Stimulated activated CD8-positive, alpha-beta memory T cell treated with anti-CD3 and anti-CD28 coated beads, Interleukin-15, amount 100 ng/mL, for 48 hours (primary cell): ENCODE measurements around the gene C22orf15.

Source experiments
- DNase-seq, 2 donors: peaks; one replicate each; pipeline ENCODE4 v3.0.0-alpha.2; 2020; ENCODE audit warnings: low read depth in 2 of 2

C22orf15 gene

GRCh38 chr22:23787600-23787896 lies 24.8 kb downstream of the C22orf15 start:
- no peak for DNase-seq

DNA sequence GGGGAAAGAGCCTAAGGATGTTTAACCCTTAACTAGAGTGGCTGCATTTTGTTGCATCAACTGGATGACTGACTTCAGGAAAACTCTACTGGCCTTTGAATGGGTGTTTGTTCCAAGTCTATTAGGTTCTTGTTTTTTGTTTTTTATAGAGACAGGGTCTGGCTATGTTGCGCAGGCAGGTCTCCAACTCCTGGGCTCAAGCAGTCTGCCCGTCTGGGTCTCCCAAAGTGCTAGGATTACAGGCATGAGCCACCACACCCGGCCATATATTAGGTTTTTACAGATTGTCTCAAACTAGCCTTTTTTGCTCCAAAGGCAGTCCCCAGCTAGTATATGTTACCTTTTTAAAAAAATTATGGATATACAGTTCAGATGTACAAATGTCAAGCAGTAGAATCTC lies 25.1 kb downstream of the C22orf15 start:
- DNase-seq, result no peak

- DNase-seq, result no peak
These were observed 26.3 kb downstream of the C22orf15 start for GRCh38 chr22:23789121-23789520.

- DNase-seq, result no peak
These were observed 26.8 kb downstream of the C22orf15 start for GRCh38 chr22:23789638-23790037.

DNA sequence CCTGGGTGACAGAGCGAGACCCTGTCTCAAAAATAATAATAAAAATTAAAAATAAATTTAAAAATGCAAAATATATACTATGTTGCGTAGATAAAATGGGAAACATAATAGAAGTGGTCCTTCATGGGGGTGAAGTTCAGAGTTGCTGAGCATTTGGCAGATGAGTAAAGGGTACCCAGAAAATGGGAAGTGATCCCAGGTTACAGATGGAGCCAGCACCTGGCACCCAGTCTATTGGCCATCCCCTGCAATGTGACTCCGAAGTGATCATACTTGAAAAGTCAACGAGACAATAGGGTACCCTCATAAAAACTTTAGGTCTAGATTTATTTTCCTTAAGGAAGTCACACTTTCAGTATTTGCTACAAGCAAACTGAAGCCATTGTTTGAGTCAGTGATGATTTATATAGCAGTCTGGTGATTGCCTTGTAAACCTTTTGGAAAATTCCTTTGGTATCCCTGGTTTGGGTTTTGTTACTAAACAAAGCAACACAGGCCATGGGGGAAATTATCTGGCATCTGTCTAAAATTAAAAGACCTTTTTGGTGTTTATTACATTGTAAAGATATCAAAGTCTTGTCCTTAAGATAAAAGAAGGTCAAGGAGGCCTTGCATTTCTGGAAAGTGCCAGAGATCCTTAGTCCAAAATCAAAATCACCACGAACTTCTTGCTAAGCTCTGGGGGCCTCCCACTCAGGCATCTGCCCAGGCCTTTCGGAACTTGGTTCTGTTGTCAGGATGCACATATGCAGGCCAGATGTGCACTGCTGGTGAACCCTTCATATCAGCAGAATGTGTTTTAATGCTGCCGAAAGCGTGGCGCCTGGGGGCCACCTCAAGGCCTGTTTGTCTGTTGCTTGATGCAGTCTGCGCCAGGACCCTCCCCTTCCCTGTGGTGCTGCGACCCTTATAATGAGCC lies 28.3 kb downstream of the C22orf15 start:
- no peak for DNase-seq

DNA sequence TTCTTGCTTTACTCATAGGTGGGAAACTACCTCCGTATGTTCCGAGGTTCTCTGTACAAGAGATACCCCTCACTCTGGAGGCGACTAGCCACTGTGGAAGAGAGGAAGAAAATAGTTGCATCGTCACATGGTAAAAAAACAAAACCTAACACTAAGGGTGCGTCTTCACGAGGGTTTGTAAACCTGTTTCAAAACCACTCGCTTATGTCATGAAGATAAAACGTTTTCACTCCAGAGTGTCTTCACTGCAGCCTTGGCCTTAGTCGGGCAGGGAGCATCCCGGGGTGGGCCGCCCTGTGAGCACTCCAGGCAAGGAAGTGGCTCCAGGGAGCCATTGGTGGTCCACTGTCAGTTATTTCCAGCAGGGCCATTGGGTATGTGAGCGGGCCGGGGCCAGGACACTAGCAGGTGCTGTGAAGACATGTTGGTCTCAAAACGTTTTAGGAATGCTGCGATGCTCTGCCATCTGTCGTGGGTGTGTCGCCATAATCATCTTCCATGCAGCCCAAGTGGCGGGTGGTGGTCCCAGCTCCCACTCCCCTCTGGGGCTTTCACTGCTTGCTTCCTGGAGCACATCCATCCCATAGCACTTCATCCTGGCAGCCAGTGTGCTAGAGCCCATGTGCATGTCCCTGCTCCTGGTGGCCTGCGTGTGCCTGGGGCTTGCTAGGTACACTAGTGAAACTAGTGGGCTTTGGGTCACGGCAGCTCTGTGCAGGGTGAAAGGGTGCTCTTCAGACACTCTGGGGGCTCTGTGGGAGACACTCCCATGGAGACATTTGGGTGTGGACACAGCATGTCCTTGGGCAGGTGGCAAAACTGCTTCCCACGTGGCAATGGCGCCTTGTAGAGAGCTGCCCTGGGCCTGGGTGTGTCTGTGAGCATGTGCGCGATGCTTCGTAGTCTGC lies 29.2 kb downstream of the C22orf15 start:
- no peak for DNase-seq

DNA sequence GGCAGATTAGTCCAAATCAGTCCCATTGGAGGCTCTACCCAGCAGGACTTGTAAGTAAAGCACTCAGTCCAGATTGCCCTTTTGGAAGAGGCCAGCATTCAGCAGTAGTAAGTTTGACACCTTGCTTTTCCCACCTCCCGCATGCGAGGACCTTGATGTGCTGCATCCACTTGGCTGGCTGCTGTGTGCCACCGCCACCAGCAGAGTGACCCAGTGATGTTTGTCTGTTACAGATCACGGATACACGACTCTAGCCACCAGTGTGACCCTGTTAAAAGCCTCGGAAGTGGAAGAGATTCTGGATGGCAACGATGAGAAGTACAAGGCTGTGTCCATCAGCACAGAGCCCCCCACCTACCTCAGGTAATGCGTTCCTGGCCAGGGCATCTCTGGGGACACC lies 30.5 kb downstream of the C22orf15 start:
- no peak for DNase-seq

GRCh38 chr22:23796461-23796860 lies 33.7 kb downstream of the C22orf15 start:
- no peak for DNase-seq

- DNase-seq, result no peak
These were observed 37.8 kb downstream of the C22orf15 start for GRCh38 chr22:23800297-23801237.

DNA sequence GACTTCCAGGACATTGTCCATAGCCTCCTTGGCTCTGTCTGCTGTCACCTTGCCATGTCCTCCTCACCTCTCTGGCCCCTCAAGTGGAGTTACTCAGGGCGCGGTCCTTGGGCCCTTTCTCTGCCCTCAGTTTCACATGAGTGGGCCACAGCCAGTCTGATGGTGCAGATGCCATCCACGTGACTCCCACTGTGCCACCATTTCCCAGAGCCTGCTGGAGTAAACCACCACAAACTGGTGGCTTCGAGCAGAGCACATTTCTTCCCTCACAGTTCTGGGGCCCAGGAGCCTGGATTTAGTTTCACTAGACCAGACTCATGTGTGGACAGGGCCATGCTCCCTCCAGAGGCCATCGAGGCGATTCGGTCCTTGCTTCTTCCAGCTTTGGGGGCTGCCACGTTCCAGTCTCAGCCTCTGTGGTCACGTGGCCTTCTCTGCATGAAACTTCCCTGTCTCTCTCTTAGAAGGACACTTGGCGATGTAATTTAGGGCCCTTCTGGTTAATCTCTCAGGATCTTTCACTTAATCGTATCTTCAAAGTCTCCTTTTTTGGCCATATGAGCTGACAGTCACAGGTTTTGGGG lies 38.5 kb downstream of the C22orf15 start:
- DNase-seq, result no peak

DNA sequence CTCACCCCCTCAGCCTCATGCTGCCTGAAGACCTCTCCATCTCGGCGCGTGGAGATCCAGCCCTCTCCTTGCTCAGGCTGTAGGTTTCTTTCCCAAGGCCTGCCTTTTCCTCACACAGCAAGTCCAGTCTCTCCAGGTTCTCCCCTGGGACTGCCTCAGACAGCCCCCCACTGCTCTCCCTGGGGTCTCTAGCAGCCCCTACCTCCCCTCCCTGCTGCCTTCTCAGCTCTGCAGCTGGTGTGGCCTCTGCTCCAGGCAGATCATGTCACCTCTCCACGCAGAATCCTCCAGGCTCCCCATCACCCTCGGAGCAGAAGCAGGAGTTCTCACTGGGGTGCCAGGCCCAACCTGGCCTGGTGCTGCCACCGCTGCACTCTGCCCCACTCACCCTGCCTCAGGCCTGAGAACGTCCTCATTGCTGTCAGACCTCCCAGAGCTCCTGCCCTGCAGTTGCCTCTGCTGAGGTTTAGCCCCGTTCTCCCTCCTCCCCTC lies 39.1 kb downstream of the C22orf15 start:
- DNase-seq, result no peak

DNA sequence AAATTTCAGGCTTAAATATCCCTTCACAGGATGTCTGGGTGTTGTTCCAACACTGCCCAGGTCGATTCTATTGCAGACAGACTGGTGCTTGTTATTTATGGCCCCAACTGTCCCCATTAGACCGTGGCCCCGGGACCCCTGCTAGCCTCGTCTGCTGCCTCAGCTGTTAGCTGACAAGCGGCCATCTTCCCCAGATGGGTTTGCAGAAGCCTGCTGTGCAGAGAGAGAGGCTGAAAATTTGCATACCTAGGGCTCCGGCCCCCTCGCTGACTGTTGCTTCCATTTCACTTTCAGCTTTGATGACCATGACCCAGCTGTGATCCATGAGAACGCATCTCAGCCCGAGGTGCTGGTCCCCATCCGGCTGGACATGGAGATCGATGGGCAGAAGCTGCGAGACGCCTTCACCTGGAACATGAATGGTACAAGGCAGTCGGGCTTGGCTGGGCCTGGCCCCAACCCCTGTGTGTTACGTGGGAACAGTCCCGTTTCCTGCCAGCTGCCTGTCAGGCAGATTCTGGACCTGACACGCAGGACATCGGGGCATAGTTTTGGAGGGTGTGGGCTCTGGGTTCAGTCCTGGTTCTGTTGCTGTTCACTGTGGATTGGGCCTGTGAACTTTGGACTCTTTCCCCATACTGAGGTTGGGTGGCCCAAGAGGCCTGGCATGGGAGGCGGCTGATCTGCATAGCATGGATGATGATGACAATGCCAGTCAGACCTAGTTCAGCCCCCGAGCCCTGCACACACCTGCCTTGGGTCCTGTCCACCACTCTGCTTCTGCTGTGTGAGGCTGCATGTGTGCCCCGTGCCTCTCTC lies 40.4 kb downstream of the C22orf15 start:
- DNase-seq, result no peak

DNA sequence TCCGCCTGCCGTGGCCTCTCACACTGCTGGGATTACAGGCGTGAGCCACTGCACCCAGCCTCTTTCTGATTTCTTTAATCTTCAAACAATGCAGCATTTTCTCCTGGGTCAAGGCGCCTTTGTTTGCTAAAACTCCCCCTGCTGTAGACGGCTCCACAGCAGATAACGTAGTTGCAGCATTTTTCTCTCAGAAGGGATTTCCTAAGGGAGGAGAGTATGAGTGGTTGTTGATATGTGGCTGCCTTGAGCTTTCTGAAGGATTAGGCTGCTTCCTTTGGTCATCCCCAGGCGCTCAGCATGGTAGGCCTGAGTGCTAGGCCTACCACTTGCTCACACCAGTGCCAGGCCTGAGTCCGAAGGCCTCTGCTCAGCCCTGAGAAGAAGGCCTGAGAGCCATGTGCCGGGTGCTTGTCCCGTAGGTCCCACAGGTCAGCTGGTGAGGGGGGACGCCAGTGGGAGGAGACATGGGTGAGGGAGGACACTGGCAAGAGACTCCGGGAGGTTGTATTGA lies 42.0 kb downstream of the C22orf15 start:
- DNase-seq, result no peak

DNA sequence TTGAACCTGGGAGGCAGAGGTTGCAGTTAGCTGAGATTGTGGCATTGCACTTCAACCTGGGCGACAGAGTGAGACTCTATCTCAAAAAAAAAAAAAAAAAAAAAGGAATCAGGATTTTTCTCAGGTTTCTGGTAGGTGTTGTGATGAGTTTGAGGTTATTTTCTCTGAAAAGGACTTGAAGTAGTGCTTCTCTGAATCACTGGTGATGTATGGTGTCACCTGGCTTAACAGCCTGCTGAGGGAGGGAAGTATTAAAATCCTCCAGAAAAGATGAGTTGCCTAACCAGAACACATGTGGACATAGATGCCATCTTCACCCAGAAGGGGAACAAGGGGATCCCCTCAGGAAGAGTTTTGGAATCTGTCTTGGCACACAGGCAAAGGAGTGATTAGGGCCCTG lies 44.0 kb downstream of the C22orf15 start:
- no peak for DNase-seq

GRCh38 chr22:23812378-23812777 lies 49.6 kb downstream of the C22orf15 start:
- DNase-seq, result no peak
